Measurements from ENCODE around the gene DEAF1. TPM values are rescaled to one million over a fixed set of nuclear protein-coding genes. Genes with fewer than 3 reads are reported as not detected.

Gene DEAF1
- total and polyA plus RNA-seq, 2 of the 13 experiments (the other 11 are each of a cell fraction or from before 2014, with no cell fraction given), result 22.3 to 29.6 TPM

DNA sequence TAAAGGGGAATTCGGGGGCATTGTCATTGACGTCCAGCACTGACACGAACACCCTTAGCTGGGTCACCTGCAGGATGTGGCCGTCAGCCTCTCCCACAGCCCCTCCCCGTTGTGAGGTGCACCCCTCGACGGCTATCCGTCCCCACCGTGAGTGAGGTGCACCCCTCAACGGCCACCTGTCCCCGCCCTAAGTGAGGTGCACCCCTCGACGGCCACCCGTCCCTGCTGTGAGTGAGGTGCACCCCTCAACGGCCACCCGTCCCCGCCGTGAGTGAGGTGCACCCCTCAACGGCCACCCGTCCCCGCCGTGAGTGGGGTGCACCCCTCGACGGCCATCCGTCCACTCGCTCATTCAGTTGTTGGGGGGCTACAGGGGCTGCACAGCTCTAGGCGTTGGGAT, 73.2 kb downstream of the DEAF1 start:
- Histone ChIP-seq H3K9ac (ENCODE audit: insufficient read depth, low read depth, low read length) (no peak overlapping the region), H3K4me2 (ENCODE audit: low read depth, low read length) (no peak overlapping the region), H3K4me1 (ENCODE audit: insufficient read depth, low read length) (peaks cover 31% of the 10 kb centered on the region), H3K9me3 (ENCODE audit: low read length) (no peaks in the 10 kb centered on the region), H3K79me2 (ENCODE audit: insufficient read depth, low read length) (no peaks in the 10 kb centered on the region), H3K4me3 (replicated peaks in 1 of 3; ENCODE audit: insufficient read depth in 1 of 3, low read depth in 2 of 3, low read length in 3 of 3) (no peak overlapping the region), H4K20me1 (ENCODE audit: insufficient read depth, low read length) (peaks cover 11% of the 10 kb centered on the region; the same call in 1 of the 2 replicates), H3K27me3 (ENCODE audit: control insufficient read depth in 1 of 2, insufficient read depth in 2 of 2, low read length in 2 of 2) (no peaks in the 10 kb centered on the region), H3K36me3 (replicated peaks in 1 of 2; ENCODE audit: control insufficient read depth in 1 of 2, insufficient read depth in 2 of 2, low read length in 2 of 2) (peaks cover 0 to 12% of the 10 kb centered on the region in 2 experiments; a peak in 2 of 5 replicates), H3K27ac (ENCODE audit: extremely low read length, insufficient read depth, low read length) (no peak overlapping the region), H2AFZ (ENCODE audit: low read length) (no peak overlapping the region)
- FAIRE-seq, result no peak
- no peak for ATAC-seq
- DNase-seq (ENCODE audit: low spot score), result no peak
- 98% methylated on average over 25 of the region's 27 CpGs for WGBS (ENCODE audit: low lambda C conversion rate)
- in situ Hi-C loops (cut with HindIII; ENCODE audit: extremely low pct_ligation_motif_present, low pct_unique_long_range_greater_than_20kb), result loop anchor here (10.0 kb wide), 1 partner anchor 67 kb away; no protein-coding TSS in a partner anchor
- intact Hi-C loops (cut with micrococcal nuclease; ENCODE audit: unreplicated experiment), result no loop called here
- ChIA-PET POLR2A (no interaction called here), CTCF (ENCODE audit: low intra/inter-chr PET ratio, low total read pairs) (no interaction called here)
- TF ChIP-seq, protein P1, sequence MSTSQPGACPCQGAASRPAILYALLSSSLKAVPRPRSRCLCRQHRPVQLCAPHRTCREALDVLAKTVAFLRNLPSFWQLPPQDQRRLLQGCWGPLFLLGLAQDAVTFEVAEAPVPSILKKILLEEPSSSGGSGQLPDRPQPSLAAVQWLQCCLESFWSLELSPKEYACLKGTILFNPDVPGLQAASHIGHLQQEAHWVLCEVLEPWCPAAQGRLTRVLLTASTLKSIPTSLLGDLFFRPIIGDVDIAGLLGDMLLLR (CRISPR knock-in tag; IDR thresholded peaks at IDR 0.05), result no peak
- TF ChIP-seq KDM3A (CRISPR knock-in tag; IDR thresholded peaks at IDR 0.05; ENCODE audit: low read depth) (no peak), ZNF83 (CRISPR knock-in tag; IDR thresholded peaks at IDR 0.05; ENCODE audit: borderline replicate concordance) (no peak), SNAPC2 (CRISPR knock-in tag; IDR thresholded peaks at IDR 0.05) (no peak), HIVEP1 (CRISPR knock-in tag; IDR thresholded peaks at IDR 0.05) (no peak), CBX2 (IDR thresholded peaks at IDR 0.05; ENCODE audit: low read depth, low read length) (no peak), CBX2 (CRISPR knock-in tag; IDR thresholded peaks at IDR 0.05; ENCODE audit: low read depth) (no peak), THYN1 (CRISPR knock-in tag; IDR thresholded peaks at IDR 0.05; ENCODE audit: borderline replicate concordance, low read depth) (no peak), ZNF160 (CRISPR knock-in tag; IDR thresholded peaks at IDR 0.05) (no peak), PPARG (CRISPR knock-in tag; conservative IDR thresholded peaks at IDR 0.05) (no peak), MTF2 (CRISPR knock-in tag; IDR thresholded peaks at IDR 0.05; ENCODE audit: borderline replicate concordance) (no peak), HNRNPL (IDR thresholded peaks at IDR 0.05; ENCODE audit: low read depth, low read length) (no peak), POLR2AphosphoS5 (IDR thresholded peaks at IDR 0.05; ENCODE audit: low read depth, low read length) (no peak), ELF3 (CRISPR knock-in tag; IDR thresholded peaks at IDR 0.05) (no peak), HNRNPUL1 (IDR thresholded peaks at IDR 0.05; ENCODE audit: low read depth, low read length) (no peak), HNRNPLL (IDR thresholded peaks at IDR 0.05; ENCODE audit: low read depth, low read length, poor library complexity, severe bottlenecking) (no peak), PCBP2 (optimal IDR thresholded peaks at IDR 0.05; ENCODE audit: low read depth, low read length, poor library complexity, severe bottlenecking) (no peak), POGK (CRISPR knock-in tag; conservative IDR thresholded peaks at IDR 0.05) (no peak)
- TF ChIP-seq, protein P2, sequence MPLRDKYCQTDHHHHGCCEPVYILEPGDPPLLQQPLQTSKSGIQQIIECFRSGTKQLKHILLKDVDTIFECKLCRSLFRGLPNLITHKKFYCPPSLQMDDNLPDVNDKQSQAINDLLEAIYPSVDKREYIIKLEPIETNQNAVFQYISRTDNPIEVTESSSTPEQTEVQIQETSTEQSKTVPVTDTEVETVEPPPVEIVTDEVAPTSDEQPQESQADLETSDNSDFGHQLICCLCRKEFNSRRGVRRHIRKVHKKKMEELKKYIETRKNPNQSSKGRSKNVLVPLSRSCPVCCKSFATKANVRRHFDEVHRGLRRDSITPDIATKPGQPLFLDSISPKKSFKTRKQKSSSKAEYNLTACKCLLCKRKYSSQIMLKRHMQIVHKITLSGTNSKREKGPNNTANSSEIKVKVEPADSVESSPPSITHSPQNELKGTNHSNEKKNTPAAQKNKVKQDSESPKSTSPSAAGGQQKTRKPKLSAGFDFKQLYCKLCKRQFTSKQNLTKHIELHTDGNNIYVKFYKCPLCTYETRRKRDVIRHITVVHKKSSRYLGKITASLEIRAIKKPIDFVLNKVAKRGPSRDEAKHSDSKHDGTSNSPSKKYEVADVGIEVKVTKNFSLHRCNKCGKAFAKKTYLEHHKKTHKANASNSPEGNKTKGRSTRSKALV (CRISPR knock-in tag; IDR thresholded peaks at IDR 0.05), result no peak
- TF ChIP-seq, protein P3, sequence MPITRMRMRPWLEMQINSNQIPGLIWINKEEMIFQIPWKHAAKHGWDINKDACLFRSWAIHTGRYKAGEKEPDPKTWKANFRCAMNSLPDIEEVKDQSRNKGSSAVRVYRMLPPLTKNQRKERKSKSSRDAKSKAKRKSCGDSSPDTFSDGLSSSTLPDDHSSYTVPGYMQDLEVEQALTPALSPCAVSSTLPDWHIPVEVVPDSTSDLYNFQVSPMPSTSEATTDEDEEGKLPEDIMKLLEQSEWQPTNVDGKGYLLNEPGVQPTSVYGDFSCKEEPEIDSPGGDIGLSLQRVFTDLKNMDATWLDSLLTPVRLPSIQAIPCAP (CRISPR knock-in tag; IDR thresholded peaks at IDR 0.05; ENCODE audit: low read depth), result no peak
- BruUV-seq (replicated peaks), result no TSS peak
